Upper lobe of left lung (tissue), 6 donors: ENCODE measurements around the gene ZNF213. TPM values are rescaled to one million over a fixed set of nuclear protein-coding genes. Genes with fewer than 3 reads are reported as not detected.

Source experiments
- ATAC-seq, 2 donors: fragments of 200-7000 bp; cut with Tn5 transposase; one replicate each; pipeline ENCODE4 v1.9.1; 2022; ENCODE audit warnings: mild to moderate bottlenecking in 2 of 2, moderate library complexity in 2 of 2; ENCODE audit not compliant: low FRiP score in 2 of 2
- DNase-seq, 2 donors: peaks; one replicate each; pipeline ENCODE4 v3.0.0-alpha.2; 2019 to 2020
- H3K27ac ChIP-seq, 4 donors: fragments of 200-600 bp; sonication (generic); one replicate each; pipeline ENCODE4 v1.5.1; 2016 to 2019
- H3K27me3 ChIP-seq, 4 donors: fragments of 200-600 bp; sonication (generic); one replicate each; pipeline ENCODE4 v1.5.1; 2017 to 2019
- H3K36me3 ChIP-seq, 4 donors: fragments of 200-600 bp; sonication (generic); one replicate each; pipeline ENCODE4 v1.5.1; 2016 to 2019
- H3K4me1 ChIP-seq, 4 donors: fragments of 200-600 bp; sonication (generic); one replicate each; pipeline ENCODE4 v1.5.1; 2018 to 2019
- H3K4me3 ChIP-seq, 4 donors: fragments of 200-600 bp; sonication (generic); one replicate each; pipeline ENCODE4 v1.5.1; 2017 to 2019; ENCODE audit warnings: mild to moderate bottlenecking in 2 of 4, moderate library complexity in 1 of 4
- H3K9me3 ChIP-seq, 4 donors: fragments of 200-600 bp; sonication (generic); one replicate each; pipeline ENCODE4 v1.5.1; 2018 to 2019
- CTCF ChIP-seq, 6 experiments: fragments of 450-650 bp in 4 of 6; fragments of 200-600 bp in 2 of 6; sonication (generic) in 2 of 6; IDR thresholded peaks; one replicate each; pipeline ENCODE4 v1.5.1; 2016 to 2019; ENCODE audit warnings: antibody characterized with exemption in 6 of 6
- EP300 ChIP-seq, 4 donors: sonication (generic); formaldehyde crosslinking; IDR thresholded peaks; one replicate each; pipeline ENCODE4 v1.5.1; 2017; ENCODE audit warnings: antibody characterized with exemption in 4 of 4, control low read depth in 2 of 4
- POLR2A ChIP-seq, 4 donors: fragments of 450-650 bp; IDR thresholded peaks; one replicate each; pipeline ENCODE4 v1.5.1; 2016 to 2017; ENCODE audit warnings: antibody characterized with exemption in 4 of 4, mild to moderate bottlenecking in 2 of 4
- POLR2AphosphoS5 ChIP-seq, 2 donors: sonication (generic); formaldehyde crosslinking; IDR thresholded peaks; one replicate each; pipeline ENCODE4 v1.5.1; 2017; ENCODE audit warnings: antibody characterized with exemption in 2 of 2
- whole genome bisulfite sequencing, 2 donors: methylation state at CpG; one replicate each; pipeline ENCODE4 v1.1.5; 2017 to 2018; 5-methylcytosine and 5-hydroxymethylcytosine counted together
- total RNA-seq, 6 donors: library from RNA; depleted of rRNA in 4 of 6; stranded (reverse); fragments of >200 nt in 4 of 6; gene quantifications; one replicate each; pipeline versions ENCODE4 v1.1.0 to v1.2.1, GENCODE V29; 2016 to 2021
- donor health status: DM: no; HTN: no; CAD: no; lungs with moderate emphysema.
- donor health status: DM: no; HTN: yes; CAD: no; lungs with severe emphysema.

Gene ZNF213
- total RNA-seq, 6 donors from 2014 or later: 4.2 to 20.3 (median 11.6) TPM

- no peak for DNase-seq
- Histone ChIP-seq H3K27me3 (no peaks in the 10 kb centered on the region), H3K27ac (peak overlapping the region; percentile 75 to 88 (median 86)), H3K9me3 (no peaks in the 10 kb centered on the region), H3K4me1 (peaks cover 24 to 39% (median 29%) of the 10 kb centered on the region in 4 donors), H3K36me3 (no peaks in the 10 kb centered on the region), H3K4me3 (peak overlapping the region in 3 of 4 donors; percentile 36 to 51 (median 48))
- ATAC-seq: peak; percentile 32 to 81
- TF ChIP-seq POLR2AphosphoS5 (IDR thresholded peaks at IDR 0.05) (peak in 1 of 2 donors; percentile 35), CTCF (IDR thresholded peaks at IDR 0.05) (peak in 3 of 6 experiments; percentile 23 to 38 (median 37)), POLR2A (IDR thresholded peaks at IDR 0.05) (no peak), EP300 (IDR thresholded peaks at IDR 0.05) (no peak)
- 45 to 52% methylated on average over 13 to 18 of the region's 18 CpGs for WGBS, 2 donors
These were observed 47.3 kb upstream of the ZNF213 start for GRCh38 chr16:3087243-3088235.

GRCh38 chr16:3088450-3088849 is 46.4 kb upstream of the ZNF213 start:
- Histone ChIP-seq H3K27me3 (no peaks in the 10 kb centered on the region), H3K4me3 (no peak overlapping the region), H3K36me3 (no peaks in the 10 kb centered on the region), H3K27ac (peak overlapping the region; percentile 75 to 88 (median 86)), H3K4me1 (peaks cover 24 to 39% (median 29%) of the 10 kb centered on the region in 4 donors), H3K9me3 (no peaks in the 10 kb centered on the region)
- TF ChIP-seq POLR2A (IDR thresholded peaks at IDR 0.05) (no peak), CTCF (IDR thresholded peaks at IDR 0.05) (no peak), POLR2AphosphoS5 (IDR thresholded peaks at IDR 0.05) (peak in 1 of 2 donors; percentile 4), EP300 (IDR thresholded peaks at IDR 0.05) (peak in 1 of 4 donors; percentile 29)
- 62 to 67% methylated on average over 7 of the region's 7 CpGs for WGBS, 2 donors
- DNase-seq: peak in 1 of 2 donors; percentile 84
- peak; percentile 11 to 78 for ATAC-seq

- peak; percentile 50 to 87 for DNase-seq
- peaks cover 24 to 39% (median 29%) of the 10 kb centered on the region in 4 donors for H3K4me1 ChIP-seq
- peak overlapping the region; percentile 75 to 88 (median 86) for H3K27ac ChIP-seq
- no peaks in the 10 kb centered on the region for H3K9me3 ChIP-seq
- WGBS, 2 donors: 78 to 85% methylated on average over 17 to 64 of the region's 71 CpGs
- H3K27me3 ChIP-seq: no peaks in the 10 kb centered on the region
- TF ChIP-seq CTCF (IDR thresholded peaks at IDR 0.05) (peak in 1 of 6 experiments; percentile 14), EP300 (IDR thresholded peaks at IDR 0.05) (no peak)
- H3K4me3 ChIP-seq: no peak overlapping the region
- peak; percentile 39 to 73 for ATAC-seq
- H3K36me3 ChIP-seq: no peaks in the 10 kb centered on the region
These were observed 45.7 kb upstream of the ZNF213 start for GRCh38 chr16:3088925-3089716.

GRCh38 chr16:3089717-3090592 is 44.9 kb upstream of the ZNF213 start:
- Histone ChIP-seq H3K4me3 (no peak overlapping the region), H3K4me1 (peaks cover 24 to 39% (median 29%) of the 10 kb centered on the region in 4 donors), H3K27me3 (no peaks in the 10 kb centered on the region), H3K36me3 (no peaks in the 10 kb centered on the region), H3K27ac (no peak overlapping the region), H3K9me3 (no peaks in the 10 kb centered on the region)
- TF ChIP-seq POLR2AphosphoS5 (IDR thresholded peaks at IDR 0.05): no peak
- TF ChIP-seq POLR2A (IDR thresholded peaks at IDR 0.05): no peak
- ATAC-seq (no peak), DNase-seq (peak in 1 of 2 donors; percentile 79)
- 97 to 98% methylated on average over 34 to 81 of the region's 81 CpGs for WGBS, 2 donors
